GM23248 (cell line): Measurements from ENCODE around the gene HDGF. TPM values are rescaled to one million over a fixed set of nuclear protein-coding genes. Genes with fewer than 3 reads are reported as not detected.

Experiments
- DNase-seq: peaks from one replicate; pipeline ENCODE4 v3.0.0-alpha.2; 2015
- H2AFZ ChIP-seq: fragments of 200-600 bp; sonication (generic); 2 replicates; pipeline ENCODE4 v1.6.1; 2016; ENCODE audit warnings: antibody characterized with exemption
- H3F3A ChIP-seq: fragments of 200-600 bp; sonication (generic); 2 replicates; pipeline ENCODE4 v1.6.1; 2016; ENCODE audit warnings: mild to moderate bottlenecking, antibody characterized with exemption, mixed run types; ENCODE audit not compliant: insufficient read depth
- H3K27ac ChIP-seq: fragments of 200-600 bp; sonication (generic); 2 replicates; pipeline ENCODE4 v1.5.1; 2016; ENCODE audit warnings: mild to moderate bottlenecking
- H3K27me3 ChIP-seq: fragments of 200-600 bp; sonication (generic); replicated peaks from 2 replicates; pipeline ENCODE4 v1.6.1; 2016; ENCODE audit warnings: mild to moderate bottlenecking; ENCODE audit not compliant: insufficient read depth
- H3K36me3 ChIP-seq: fragments of 200-600 bp; sonication (generic); 2 replicates; pipeline ENCODE4 v1.6.1; 2016; ENCODE audit warnings: low read depth, mild to moderate bottlenecking
- H3K4me1 ChIP-seq: fragments of 200-600 bp; sonication (generic); 2 replicates; pipeline ENCODE4 v1.6.1; 2016; ENCODE audit warnings: mild to moderate bottlenecking; ENCODE audit not compliant: insufficient read depth
- H3K4me2 ChIP-seq: fragments of 200-600 bp; sonication (generic); one replicate; pipeline ENCODE4 v1.6.1; 2016; ENCODE audit warnings: mild to moderate bottlenecking; ENCODE audit not compliant: unreplicated experiment
- H3K4me3 ChIP-seq: fragments of 200-600 bp; sonication (generic); 2 replicates; pipeline ENCODE4 v1.5.1; 2016; ENCODE audit warnings: mild to moderate bottlenecking
- H3K79me2 ChIP-seq: fragments of 200-600 bp; sonication (generic); 2 replicates; pipeline ENCODE4 v1.6.1; 2016; ENCODE audit warnings: mild to moderate bottlenecking; ENCODE audit not compliant: insufficient read depth
- H3K9ac ChIP-seq: fragments of 200-600 bp; sonication (generic); 2 replicates; pipeline ENCODE4 v1.6.1; 2016; ENCODE audit warnings: mild to moderate bottlenecking
- H3K9me2 ChIP-seq: fragments of 200-600 bp; sonication (generic); 2 replicates; pipeline ENCODE4 v1.6.1; 2016; ENCODE audit warnings: mixed run types, mild to moderate bottlenecking, moderate library complexity; ENCODE audit not compliant: insufficient read depth
- H3K9me3 ChIP-seq: fragments of 200-600 bp; sonication (generic); one replicate; pipeline ENCODE4 v1.6.1; 2017; ENCODE audit warnings: low read depth
- H4K20me1 ChIP-seq: fragments of 200-600 bp; sonication (generic); 2 replicates; pipeline ENCODE4 v1.6.0; 2016; ENCODE audit not compliant: insufficient read depth
- EZH2 ChIP-seq: fragments of 200-600 bp; sonication (generic); IDR thresholded peaks from 2 replicates; pipeline ENCODE4 v1.6.1; 2018; ENCODE audit warnings: antibody characterized with exemption, mild to moderate bottlenecking; ENCODE audit not compliant: insufficient read depth, poor library complexity, severe bottlenecking
- EZH2phosphoT487 ChIP-seq: fragments of 200-600 bp; sonication (generic); IDR thresholded peaks from 2 replicates; pipeline ENCODE4 v1.6.1; 2018; ENCODE audit warnings: antibody characterized with exemption, moderate library complexity, mild to moderate bottlenecking, low read depth; ENCODE audit not compliant: insufficient read depth
- WGBS, 2 experiments: methylation state at CpG; one replicate each; pipeline ENCODE4 v1.1.6; 2015 to 2017; ENCODE audit warnings: low lambda C conversion rate in 2 of 2, low coverage in 1 of 2; ENCODE audit errors: missing lambda C conversion rate in 2 of 2; 5-methylcytosine and 5-hydroxymethylcytosine counted together
- in situ Hi-C: fragments of 300-500 bp; cut with MboI; formaldehyde crosslinking; loops from 2 replicates; pipeline ENCODE4 v1.15.0; 2020
- polyA plus RNA-seq: library from polyadenylated mRNA; unstranded; fragments of >200 nt; fragmentation: Nextera tagmentation; extraction: Ambion mirVana; gene quantifications from 2 replicates; pipeline ENCODE4 v1.2.1, GENCODE V29; 2016
- total RNA-seq: library from RNA; depleted of rRNA; stranded (reverse); fragments of >200 nt; shearing (Covaris generic); gene quantifications from 2 replicates; pipeline ENCODE4 v1.2.3, GENCODE V29; 2014; rRNA removed

Gene HDGF
- total and polyA plus RNA-seq, 2 experiments from 2014 or later, result 95.4 to 185 TPM

DNA sequence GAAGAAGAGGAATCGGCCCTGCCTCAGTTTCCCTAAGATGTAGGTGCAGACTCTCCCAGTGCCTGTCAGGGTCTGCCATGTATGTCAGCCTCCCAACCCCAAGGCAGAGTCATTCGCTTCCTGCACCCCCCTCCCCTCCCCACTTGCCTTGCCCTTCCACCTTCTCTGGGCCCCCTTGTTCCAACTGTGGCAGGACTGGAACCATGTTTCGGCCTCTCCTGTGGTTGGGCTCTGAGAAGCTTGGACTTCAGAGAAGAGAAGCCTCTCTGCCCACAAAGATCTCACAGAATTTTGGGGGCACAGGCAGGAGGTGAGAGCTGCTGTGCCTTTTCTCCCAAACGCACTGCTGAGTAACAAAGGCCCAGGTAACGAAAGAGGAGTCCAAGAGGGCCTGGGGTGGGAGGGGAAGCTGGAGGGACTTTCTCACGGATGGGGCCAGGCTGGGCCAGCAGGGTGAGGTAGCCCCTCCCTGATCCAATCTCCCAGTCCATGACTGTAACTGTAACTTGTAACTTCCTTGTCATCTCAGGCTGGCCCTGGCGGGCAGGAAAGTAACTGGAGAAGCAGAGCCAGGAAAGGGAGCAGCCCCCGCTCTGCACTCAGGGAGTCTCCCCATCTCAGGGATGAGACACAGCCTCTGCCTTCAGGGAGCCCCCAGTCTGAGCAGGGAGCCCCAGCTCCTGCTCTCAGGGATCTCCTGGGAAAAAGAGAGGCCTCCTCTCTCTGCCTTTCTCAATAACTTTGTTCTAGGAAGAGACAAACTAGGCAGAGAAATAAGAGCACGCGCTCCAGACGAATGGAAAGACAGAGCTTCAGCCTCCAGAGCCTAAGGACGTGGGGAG is 57.4 kb downstream of the HDGF start:
- peaks cover 14% of the 10 kb centered on the region for H3K4me1 ChIP-seq
- in situ Hi-C loops, result no loop called here
- H3K9ac ChIP-seq, result no peak overlapping the region
- H3K27ac ChIP-seq, result no peak overlapping the region
- no peak overlapping the region for H3K4me2 ChIP-seq
- H3K27me3 ChIP-seq, result no peaks in the 10 kb centered on the region
- H3K79me2 ChIP-seq, result no peaks in the 10 kb centered on the region
- peak; percentile 21 for DNase-seq
- H3K9me3 ChIP-seq, result no peaks in the 10 kb centered on the region
- H4K20me1 ChIP-seq, result no peaks in the 10 kb centered on the region
- H2AFZ ChIP-seq, result peak overlapping the region; percentile 39; the same call in 1 of the 2 replicates
- H3K36me3 ChIP-seq, result no peaks in the 10 kb centered on the region
- 69 to 72% methylated on average over 12 of the region's 12 CpGs for WGBS, 2 experiments
- H3K9me2 ChIP-seq, result no peaks in the 10 kb centered on the region
- no peak overlapping the region for H3K4me3 ChIP-seq
- TF ChIP-seq EZH2 (no peak), EZH2phosphoT487 (no peak)
- H3F3A ChIP-seq, result no peaks in the 10 kb centered on the region

DNA sequence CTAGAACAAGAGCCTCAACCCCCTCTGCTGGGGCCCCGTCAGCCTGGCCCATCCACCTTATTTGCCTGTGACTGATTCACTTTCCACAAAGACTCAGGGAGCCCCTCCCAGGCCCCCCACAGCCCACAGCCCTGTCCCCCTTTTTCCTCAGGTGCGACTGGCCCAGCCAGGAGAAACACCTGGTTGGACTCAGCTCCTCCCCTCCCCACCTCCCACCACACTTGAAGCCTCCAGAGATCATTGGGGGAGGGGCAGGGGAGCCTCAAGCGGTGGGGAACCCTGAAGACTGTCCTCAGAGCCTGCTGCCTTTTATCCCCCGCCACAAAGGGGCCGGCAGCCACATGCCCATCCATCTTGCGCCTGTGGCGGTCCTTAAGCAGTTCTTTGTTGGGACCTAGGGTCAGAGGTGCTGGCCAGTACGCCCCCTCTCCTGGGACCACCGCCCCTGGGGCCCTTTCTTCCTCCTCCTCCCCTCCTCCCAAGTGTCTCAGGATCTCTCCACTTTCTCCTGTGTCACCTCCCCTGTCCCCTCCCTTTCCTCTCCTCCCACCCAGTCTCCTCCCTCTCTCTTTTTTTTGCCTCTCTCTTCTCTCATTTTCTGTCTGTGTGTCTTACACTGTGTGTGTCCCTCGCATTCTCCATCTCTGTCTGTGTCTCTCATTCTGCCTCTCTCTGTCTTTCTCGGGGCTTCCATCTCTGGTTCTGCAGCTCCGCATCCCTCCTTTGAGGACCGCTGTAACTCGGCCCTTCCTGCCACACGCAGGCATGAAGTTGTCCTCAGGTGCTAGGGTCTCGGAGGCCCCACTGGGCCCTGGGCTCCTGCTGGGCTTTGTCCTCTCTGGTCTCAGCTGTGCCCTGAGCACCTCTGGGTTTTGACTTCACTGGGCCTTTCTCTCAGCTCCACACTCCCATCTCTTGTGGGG is 58.3 kb downstream of the HDGF start:
- no peaks in the 10 kb centered on the region for H3K27me3 ChIP-seq
- no peaks in the 10 kb centered on the region for H3F3A ChIP-seq
- in situ Hi-C loops, result no loop called here
- peaks cover 14% of the 10 kb centered on the region for H3K4me1 ChIP-seq
- no peak overlapping the region for H3K4me2 ChIP-seq
- DNase-seq, result no peak
- no peaks in the 10 kb centered on the region for H3K9me2 ChIP-seq
- H3K4me3 ChIP-seq, result no peak overlapping the region
- no peaks in the 10 kb centered on the region for H3K79me2 ChIP-seq
- no peak overlapping the region for H3K9ac ChIP-seq
- no peaks in the 10 kb centered on the region for H3K9me3 ChIP-seq
- WGBS, 2 experiments, result 78 to 83% methylated on average over 7 to 15 of the region's 16 CpGs
- no peak for TF ChIP-seq EZH2phosphoT487
- no peak for TF ChIP-seq EZH2
- no peaks in the 10 kb centered on the region for H4K20me1 ChIP-seq
- no peaks in the 10 kb centered on the region for H3K36me3 ChIP-seq
- H3K27ac ChIP-seq, result no peak overlapping the region
- no peak overlapping the region for H2AFZ ChIP-seq

DNA sequence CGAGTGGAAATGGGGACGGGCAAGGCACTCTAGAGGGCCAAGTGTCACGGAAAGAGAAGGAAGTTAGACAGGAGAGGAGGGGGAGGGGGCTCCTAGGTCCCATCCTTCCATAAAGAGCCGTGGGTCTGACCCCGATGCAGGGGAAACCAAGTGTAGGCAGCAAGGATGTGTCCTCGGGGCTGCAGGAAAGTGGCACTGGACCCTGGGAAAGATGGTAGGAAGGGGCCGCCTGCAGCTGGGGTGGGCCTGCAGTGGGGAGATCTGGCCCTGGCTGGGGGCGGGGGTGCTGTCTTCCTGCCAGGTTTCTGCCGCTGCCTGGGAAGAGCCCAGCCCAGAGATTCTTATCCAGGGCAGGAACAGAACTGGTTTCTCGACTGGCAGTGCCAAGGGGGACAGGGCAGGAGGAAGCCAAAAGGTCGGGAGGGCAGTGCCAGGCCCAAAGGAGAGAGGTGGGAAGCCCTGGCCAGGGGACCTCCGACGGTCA is 59.0 kb downstream of the HDGF start:
- no peak overlapping the region for H2AFZ ChIP-seq
- no peaks in the 10 kb centered on the region for H3K9me2 ChIP-seq
- in situ Hi-C loops, result no loop called here
- WGBS, 2 experiments, result 53 to 58% methylated on average over 10 to 13 of the region's 13 CpGs
- no peak for DNase-seq
- no peaks in the 10 kb centered on the region for H3K27me3 ChIP-seq
- no peaks in the 10 kb centered on the region for H3K9me3 ChIP-seq
- H3K9ac ChIP-seq, result no peak overlapping the region
- H3K4me1 ChIP-seq, result peaks cover 14% of the 10 kb centered on the region
- H4K20me1 ChIP-seq, result no peaks in the 10 kb centered on the region
- no peak overlapping the region for H3K27ac ChIP-seq
- H3K4me3 ChIP-seq, result no peak overlapping the region
- no peaks in the 10 kb centered on the region for H3K36me3 ChIP-seq
- H3F3A ChIP-seq, result no peaks in the 10 kb centered on the region
- no peaks in the 10 kb centered on the region for H3K79me2 ChIP-seq
- no peak for TF ChIP-seq EZH2phosphoT487
- TF ChIP-seq EZH2, result no peak
- H3K4me2 ChIP-seq, result no peak overlapping the region

Other genes with a start within 250 kb of the HDGF start
- gene IQGAP3, start 179.1 kb downstream of the HDGF start, total RNA-seq, result 12.5 and 14.7 TPM in 2 replicates
- 5.5 and 5.6 TPM in 2 replicates for gene IQGAP3, start 179.1 kb downstream of the HDGF start, polyA plus RNA-seq
- gene TTC24, start 172.0 kb downstream of the HDGF start, total RNA-seq, result not detected in 2 replicates
- gene TTC24, start 172.0 kb downstream of the HDGF start, polyA plus RNA-seq, result not detected in 2 replicates
- gene NAXE, start 159.9 kb downstream of the HDGF start, total RNA-seq, result 51.2 and 68.7 TPM in 2 replicates
- 86.2 and 87.4 TPM in 2 replicates for gene NAXE, start 159.9 kb downstream of the HDGF start, polyA plus RNA-seq
- gene GPATCH4, start 150.2 kb downstream of the HDGF start, total RNA-seq, result 9.5 and 12.5 TPM in 2 replicates
- gene GPATCH4, start 150.2 kb downstream of the HDGF start, polyA plus RNA-seq, result 43.0 and 46.6 TPM in 2 replicates
- gene HAPLN2, start 132.3 kb downstream of the HDGF start, total RNA-seq, result not detected in 2 replicates
- gene HAPLN2, start 132.3 kb downstream of the HDGF start, polyA plus RNA-seq, result not detected in 2 replicates
- not detected in 2 replicates for gene BCAN, start 109.6 kb downstream of the HDGF start, total RNA-seq
- not detected in 2 replicates for gene BCAN, start 109.6 kb downstream of the HDGF start, polyA plus RNA-seq
- gene NES, start 74.3 kb downstream of the HDGF start, total RNA-seq, result 15.0 and 23.0 TPM in 2 replicates
- 2.2 TPM in 2 replicates for gene NES, start 74.3 kb downstream of the HDGF start, polyA plus RNA-seq
- 23.3 and 38.8 TPM in 2 replicates for gene CRABP2, start 46.1 kb downstream of the HDGF start, total RNA-seq
- 64.1 and 68.6 TPM in 2 replicates for gene CRABP2, start 46.1 kb downstream of the HDGF start, polyA plus RNA-seq
- 4.5 and 5.6 TPM in 2 replicates for gene METTL25B, start 23.2 kb downstream of the HDGF start, total RNA-seq
- gene METTL25B, start 23.2 kb downstream of the HDGF start, polyA plus RNA-seq, result 7.4 and 10.1 TPM in 2 replicates
- 10.4 TPM in 2 replicates for gene ISG20L2, start 22.9 kb downstream of the HDGF start, total RNA-seq
- 17.8 and 21.5 TPM in 2 replicates for gene ISG20L2, start 22.9 kb downstream of the HDGF start, polyA plus RNA-seq
- gene MRPL24, start 10.6 kb downstream of the HDGF start, total RNA-seq, result 49.2 and 55.7 TPM in 2 replicates
- 91.4 and 93.7 TPM in 2 replicates for gene MRPL24, start 10.6 kb downstream of the HDGF start, polyA plus RNA-seq
- gene PRCC, start 15.9 kb upstream of the HDGF start, total RNA-seq, result 32.4 and 43.6 TPM in 2 replicates
- gene PRCC, start 15.9 kb upstream of the HDGF start, polyA plus RNA-seq, result 57.0 and 62.4 TPM in 2 replicates
- gene SH2D2A, start 65.2 kb upstream of the HDGF start, total RNA-seq, result not detected in 2 replicates
- 0.43 and 0.96 TPM in 2 replicates for gene SH2D2A, start 65.2 kb upstream of the HDGF start, polyA plus RNA-seq
- gene INSRR, start 107.4 kb upstream of the HDGF start, total RNA-seq, result not detected in 2 replicates
- gene INSRR, start 107.4 kb upstream of the HDGF start, polyA plus RNA-seq, result 0.09 TPM in 1 of 2 replicates, not detected in the other
- 0.11 TPM in 1 of 2 replicates, not detected in the other for gene NTRK1, start 109.2 kb upstream of the HDGF start, total RNA-seq
- gene NTRK1, start 109.2 kb upstream of the HDGF start, polyA plus RNA-seq, result 0.08 and 0.09 TPM in 2 replicates
- 1.0 and 2.2 TPM in 2 replicates for gene PEAR1, start 142.0 kb upstream of the HDGF start, total RNA-seq
- gene PEAR1, start 142.0 kb upstream of the HDGF start, polyA plus RNA-seq, result 0.71 and 1.2 TPM in 2 replicates
- 0.32 TPM in 1 of 2 replicates, not detected in the other for gene LRRC71, start 169.0 kb upstream of the HDGF start, total RNA-seq
- gene LRRC71, start 169.0 kb upstream of the HDGF start, polyA plus RNA-seq, result not detected in 2 replicates